Smooth muscle cell (in vitro differentiated cells): ENCODE results near the gene KIAA0753. TPM values are rescaled to one million over a fixed set of nuclear protein-coding genes. Genes with fewer than 3 reads are reported as not detected.
A peak's percentile ranks its signal among the peaks of the same experiment; 100 is the strongest.

Experiments
- DNase-seq: peaks from one replicate; lab custom pipeline; 2025; ENCODE audit not compliant: unreplicated experiment; lab: John Stamatoyannopoulos, UW
- H2AFZ ChIP-seq: fragments of 200-600 bp; sonication (generic); 2 replicates; pipeline ENCODE4 v1.6.0; 2016; ENCODE audit warnings: antibody characterized with exemption, low read depth, mild to moderate bottlenecking
- H3F3A ChIP-seq: fragments of 200-600 bp; sonication (generic); 2 replicates; pipeline ENCODE4 v1.6.0; 2017; ENCODE audit warnings: antibody characterized with exemption, low read depth
- H3K27ac ChIP-seq: fragments of 200-600 bp; sonication (generic); 2 replicates; pipeline ENCODE4 v1.5.1; 2016; ENCODE audit warnings: low read depth, mild to moderate bottlenecking
- H3K27me3 ChIP-seq: fragments of 200-600 bp; sonication (generic); 2 replicates; pipeline ENCODE4 v1.6.1; 2016; ENCODE audit warnings: low read depth, mild to moderate bottlenecking
- H3K36me3 ChIP-seq: fragments of 200-600 bp; sonication (generic); 2 replicates; pipeline ENCODE4 v1.5.1; 2016; ENCODE audit warnings: low read depth
- H3K4me1 ChIP-seq: fragments of 200-600 bp; sonication (generic); 2 replicates; pipeline ENCODE4 v1.5.1; 2016; ENCODE audit warnings: low read depth
- H3K4me2 ChIP-seq: fragments of 200-600 bp; sonication (generic); 2 replicates; pipeline ENCODE4 v1.6.0; 2016; ENCODE audit warnings: mild to moderate bottlenecking
- H3K4me3 ChIP-seq: fragments of 200-600 bp; sonication (generic); 2 replicates; pipeline ENCODE4 v1.5.1; 2016; ENCODE audit warnings: mild to moderate bottlenecking
- H3K79me2 ChIP-seq: fragments of 200-600 bp; sonication (generic); 2 replicates; pipeline ENCODE4 v1.6.0; 2016; ENCODE audit warnings: low read depth, mild to moderate bottlenecking
- H3K9ac ChIP-seq: fragments of 200-600 bp; sonication (generic); 2 replicates; pipeline ENCODE4 v1.6.0; 2016; ENCODE audit warnings: low read depth
- H3K9me3 ChIP-seq: fragments of 200-600 bp; sonication (generic); replicated peaks from 2 replicates; pipeline ENCODE4 v1.5.1; 2016; ENCODE audit warnings: low read depth
- H4K20me1 ChIP-seq: fragments of 200-600 bp; sonication (generic); 2 replicates; pipeline ENCODE4 v1.6.0; 2016; ENCODE audit warnings: low read depth
- WGBS: methylation state at CpG from one replicate; pipeline ENCODE4 v1.1.7; 2016; ENCODE audit warnings: low lambda C conversion rate; 5-methylcytosine and 5-hydroxymethylcytosine counted together
- polyA plus RNA-seq: library from polyadenylated mRNA; unstranded; fragments of >200 nt; fragmentation: Nextera tagmentation; extraction: Ambion mirVana; gene quantifications from 2 replicates; pipeline ENCODE4 v1.2.1, GENCODE V29; 2016
- total RNA-seq: library from RNA; depleted of rRNA; stranded (reverse); fragments of >200 nt; gene quantifications from 2 replicates; pipeline ENCODE4 v1.2.3, GENCODE V29; 2014
- TF ChIP-seq, protein P1 (sequence below): fragments of 200-600 bp; sonication (generic); IDR thresholded peaks from 2 replicates; pipeline ENCODE4 v1.5.1; 2017; ENCODE audit warnings: borderline replicate concordance, mild to moderate bottlenecking, antibody characterized with exemption; ENCODE audit not compliant: insufficient read depth, poor library complexity, severe bottlenecking

The KIAA0753 gene
- total and polyA plus RNA-seq, 2 experiments from 2014 or later: 4.9 to 15.0 TPM

DNA sequence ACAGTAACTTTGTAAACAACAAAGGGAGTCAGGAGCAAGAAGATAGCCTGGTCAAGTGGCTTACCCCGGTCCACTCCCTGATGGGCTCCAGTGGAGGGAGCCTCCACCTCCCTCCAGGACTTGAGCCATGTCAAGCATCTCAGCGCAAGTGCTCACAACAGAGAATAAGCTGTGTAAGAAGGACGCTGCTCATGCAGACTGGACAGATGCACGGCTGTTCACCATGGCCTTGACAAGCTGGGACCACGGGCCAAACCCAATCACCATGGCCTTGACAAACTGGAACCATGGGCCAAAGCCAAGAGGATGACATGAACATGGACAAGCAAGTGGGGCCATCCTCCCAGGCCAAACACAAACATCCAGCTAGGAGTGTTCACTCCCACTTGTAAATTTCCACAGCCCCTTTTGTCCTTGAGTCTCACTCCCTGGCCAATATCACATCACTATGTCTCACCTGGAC is 80.7 kb downstream of the KIAA0753 start:
- H2AFZ ChIP-seq: no peak overlapping the region
- no peaks in the 10 kb centered on the region for H3K36me3 ChIP-seq
- no peaks in the 10 kb centered on the region for H4K20me1 ChIP-seq
- peaks cover 4% of the 10 kb centered on the region for H3K27me3 ChIP-seq
- no peak overlapping the region for H3K4me2 ChIP-seq
- H3K4me3 ChIP-seq: no peak overlapping the region
- 92% methylated on average over 5 of the region's 5 CpGs for WGBS
- H3K4me1 ChIP-seq: peaks cover 6% of the 10 kb centered on the region
- TF ChIP-seq, protein P1, sequence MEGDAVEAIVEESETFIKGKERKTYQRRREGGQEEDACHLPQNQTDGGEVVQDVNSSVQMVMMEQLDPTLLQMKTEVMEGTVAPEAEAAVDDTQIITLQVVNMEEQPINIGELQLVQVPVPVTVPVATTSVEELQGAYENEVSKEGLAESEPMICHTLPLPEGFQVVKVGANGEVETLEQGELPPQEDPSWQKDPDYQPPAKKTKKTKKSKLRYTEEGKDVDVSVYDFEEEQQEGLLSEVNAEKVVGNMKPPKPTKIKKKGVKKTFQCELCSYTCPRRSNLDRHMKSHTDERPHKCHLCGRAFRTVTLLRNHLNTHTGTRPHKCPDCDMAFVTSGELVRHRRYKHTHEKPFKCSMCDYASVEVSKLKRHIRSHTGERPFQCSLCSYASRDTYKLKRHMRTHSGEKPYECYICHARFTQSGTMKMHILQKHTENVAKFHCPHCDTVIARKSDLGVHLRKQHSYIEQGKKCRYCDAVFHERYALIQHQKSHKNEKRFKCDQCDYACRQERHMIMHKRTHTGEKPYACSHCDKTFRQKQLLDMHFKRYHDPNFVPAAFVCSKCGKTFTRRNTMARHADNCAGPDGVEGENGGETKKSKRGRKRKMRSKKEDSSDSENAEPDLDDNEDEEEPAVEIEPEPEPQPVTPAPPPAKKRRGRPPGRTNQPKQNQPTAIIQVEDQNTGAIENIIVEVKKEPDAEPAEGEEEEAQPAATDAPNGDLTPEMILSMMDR: no peak
- no peak for DNase-seq
- no peaks in the 10 kb centered on the region for H3F3A ChIP-seq
- no peaks in the 10 kb centered on the region for H3K79me2 ChIP-seq
- no peak overlapping the region for H3K9ac ChIP-seq
- H3K27ac ChIP-seq: no peak overlapping the region
- no peaks in the 10 kb centered on the region for H3K9me3 ChIP-seq

DNA sequence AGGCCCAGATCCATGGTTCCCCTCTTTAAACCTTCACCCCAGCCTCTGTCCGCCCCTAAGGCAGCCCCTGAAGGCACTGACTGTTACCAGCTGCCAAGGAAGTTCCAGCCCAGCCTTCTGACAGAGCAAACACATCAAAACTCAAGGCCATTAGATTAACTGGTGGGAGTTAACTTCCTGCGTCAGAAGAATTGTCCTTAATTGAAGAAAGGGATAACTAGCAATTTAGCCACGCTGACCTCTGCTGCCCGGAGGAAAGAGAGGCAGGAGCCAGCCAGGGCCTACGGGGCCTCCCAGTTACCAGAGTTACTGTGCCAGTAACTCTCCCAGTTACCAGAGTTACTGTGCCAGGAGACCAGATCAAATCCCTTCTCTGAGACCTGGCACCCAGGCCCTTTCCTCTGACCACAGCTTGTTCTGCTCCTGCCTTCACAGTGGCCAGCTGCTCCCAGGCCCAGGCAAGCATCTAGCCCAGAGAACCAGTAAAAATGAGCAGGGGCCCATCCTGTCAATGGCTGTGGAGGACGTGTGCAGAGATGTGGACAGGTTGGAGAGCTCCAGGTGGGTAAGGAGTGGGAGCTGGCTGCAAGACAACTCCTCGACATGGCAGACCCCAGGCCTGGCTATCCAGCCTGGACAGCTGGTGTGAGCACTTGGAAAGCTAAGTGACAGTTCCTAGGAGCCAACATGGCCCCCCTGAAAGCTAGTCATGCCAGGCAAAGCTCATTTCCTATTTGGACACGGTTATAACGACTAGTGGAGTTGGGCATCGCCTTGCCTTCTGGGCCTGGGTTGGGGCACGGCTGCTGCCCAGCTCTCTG is 81.4 kb downstream of the KIAA0753 start:
- Histone ChIP-seq H3K27ac (no peak overlapping the region), H3K9ac (no peak overlapping the region), H3K27me3 (peaks cover 10% of the 10 kb centered on the region), H4K20me1 (no peaks in the 10 kb centered on the region), H3K4me1 (peaks cover 6% of the 10 kb centered on the region), H3K36me3 (no peaks in the 10 kb centered on the region), H3F3A (no peaks in the 10 kb centered on the region), H3K79me2 (no peaks in the 10 kb centered on the region), H3K4me3 (no peak overlapping the region), H3K4me2 (no peak overlapping the region), H2AFZ (no peak overlapping the region), H3K9me3 (no peaks in the 10 kb centered on the region)
- DNase-seq: no peak
- 81% methylated on average over 11 of the region's 11 CpGs for WGBS
- TF ChIP-seq, protein P1: no peak

GRCh38 chr17:6558276-6558675 is 82.2 kb downstream of the KIAA0753 start:
- Histone ChIP-seq H3K27ac (no peak overlapping the region), H2AFZ (no peak overlapping the region), H4K20me1 (no peaks in the 10 kb centered on the region), H3K9ac (no peak overlapping the region), H3K4me2 (no peak overlapping the region), H3K9me3 (no peaks in the 10 kb centered on the region), H3K4me1 (peaks cover 6% of the 10 kb centered on the region), H3K79me2 (no peaks in the 10 kb centered on the region), H3K36me3 (no peaks in the 10 kb centered on the region), H3K27me3 (peaks cover 10% of the 10 kb centered on the region), H3F3A (no peaks in the 10 kb centered on the region), H3K4me3 (no peak overlapping the region)
- TF ChIP-seq, protein P1: no peak
- DNase-seq: no peak
- 95% methylated on average over 6 of the region's 6 CpGs for WGBS

DNA sequence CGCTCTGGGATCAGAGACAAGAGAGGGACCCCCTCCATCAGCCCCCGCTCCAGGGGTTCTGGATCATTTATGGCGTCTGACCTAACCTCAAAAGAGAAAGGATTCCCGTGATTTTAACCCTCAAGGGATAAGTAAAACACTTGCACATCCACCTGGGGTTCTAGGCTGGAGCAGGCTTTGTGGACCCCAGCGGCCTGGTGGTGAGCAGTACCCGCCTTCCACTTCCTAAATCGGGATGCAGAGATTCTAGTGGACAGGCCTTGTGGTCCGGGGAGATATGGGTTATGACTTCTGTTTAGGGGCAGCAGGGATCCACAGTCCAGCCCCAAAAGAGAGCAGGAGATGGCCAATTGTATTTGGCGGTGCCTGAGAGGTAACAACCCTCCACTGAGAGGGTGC is 83.5 kb downstream of the KIAA0753 start:
- Histone ChIP-seq H3F3A (no peaks in the 10 kb centered on the region), H3K4me1 (peaks cover 6% of the 10 kb centered on the region), H3K9me3 (no peaks in the 10 kb centered on the region), H3K79me2 (no peaks in the 10 kb centered on the region), H3K9ac (no peak overlapping the region), H2AFZ (no peak overlapping the region), H3K27me3 (peaks cover 10% of the 10 kb centered on the region), H3K27ac (no peak overlapping the region), H3K36me3 (no peaks in the 10 kb centered on the region), H4K20me1 (no peaks in the 10 kb centered on the region), H3K4me2 (peak overlapping the region; percentile 83), H3K4me3 (peak overlapping the region; percentile 35)
- no peak for DNase-seq
- TF ChIP-seq, protein P1: no peak
- 58% methylated on average over 9 of the region's 9 CpGs for WGBS
